BJ (cell line): ENCODE measurements around the gene ADAM22. TPM values are rescaled to one million over a fixed set of nuclear protein-coding genes. Genes with fewer than 3 reads are reported as not detected.

Experiments used
- CTCF ChIA-PET: fragments of 350-600 bp; formaldehyde crosslinking; extraction: SDS; loops from one replicate; lab custom pipeline; 2021; ENCODE audit warnings: antibody characterized with exemption, inconsistent platforms; lab: Yijun Ruan, JAX
- POLR2A ChIA-PET: fragments of 300-600 bp; sonication (Branson Sonifier 250); formaldehyde crosslinking; extraction: SDS; loops from one replicate; lab custom pipeline; 2021; ENCODE audit warnings: antibody characterized with exemption; lab: Charles Lee
- DNase-seq: peaks from one replicate; pipeline ENCODE4 v3.0.0-alpha.2; 2011; ENCODE audit warnings: low read depth
- H3K27me3 ChIP-seq: 2 replicates; pipeline ENCODE4 v1.6.0; 2011; ENCODE audit warnings: low read length; ENCODE audit not compliant: control insufficient read depth, insufficient read depth
- H3K36me3 ChIP-seq: 2 replicates; pipeline ENCODE4 v1.5.1; 2011; ENCODE audit warnings: low read length; ENCODE audit not compliant: control insufficient read depth, insufficient read depth
- H3K4me3 ChIP-seq: 2 replicates; pipeline ENCODE4 v1.5.1; 2011; ENCODE audit warnings: low read depth, mild to moderate bottlenecking, control low read depth, low read length
- CTCF ChIP-seq: IDR thresholded peaks from 2 replicates; pipeline ENCODE4 v1.5.1; 2011; ENCODE audit warnings: low read depth, mild to moderate bottlenecking, control low read depth, inconsistent platforms, low read length, moderate library complexity; ENCODE audit not compliant: insufficient read depth
- polyA plus RNA-seq: library from polyadenylated mRNA; depleted of rRNA; stranded (reverse); fragments of >200 nt; gene quantifications from 2 replicates; pipeline ENCODE4 v1.2.3, GENCODE V29; 2011

Gene ADAM22
- polyA plus RNA-seq, 1 experiment: 0.04 TPM

DNA sequence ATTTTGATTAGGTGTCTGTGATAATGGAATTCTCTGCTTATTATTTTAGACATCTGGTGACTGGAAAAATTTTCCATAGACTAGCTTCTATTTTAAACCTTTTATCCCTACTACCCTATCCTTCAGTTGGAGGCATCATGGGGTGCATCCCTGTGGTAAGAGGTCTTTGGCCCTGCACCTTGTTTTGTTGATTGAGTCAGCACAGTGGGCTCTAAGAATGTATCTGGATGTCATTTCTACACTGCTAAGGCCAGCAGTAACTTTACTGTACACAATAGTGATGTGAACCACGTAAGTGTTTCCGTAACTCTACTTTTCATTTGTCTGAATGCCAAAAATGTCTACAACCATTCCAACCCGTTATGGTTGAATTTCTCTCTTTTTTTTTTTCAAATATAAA is 75.6 kb downstream of the ADAM22 start:
- Histone ChIP-seq H3K36me3 (no peaks in the 10 kb centered on the region), H3K4me3 (no peak overlapping the region), H3K27me3 (no peaks in the 10 kb centered on the region)
- DNase-seq: no peak
- TF ChIP-seq CTCF: no peak
- ChIA-PET CTCF (no interaction called here), POLR2A (no interaction called here)

GRCh38 chr7:88012086-88012485 is 78.0 kb downstream of the ADAM22 start:
- ChIA-PET CTCF (interaction anchor here (1.0 kb wide), 1 partner anchor 16 kb away, joined by 3 read pairs; no protein-coding TSS in a partner anchor), POLR2A (no interaction called here)
- DNase-seq: no peak

DNA sequence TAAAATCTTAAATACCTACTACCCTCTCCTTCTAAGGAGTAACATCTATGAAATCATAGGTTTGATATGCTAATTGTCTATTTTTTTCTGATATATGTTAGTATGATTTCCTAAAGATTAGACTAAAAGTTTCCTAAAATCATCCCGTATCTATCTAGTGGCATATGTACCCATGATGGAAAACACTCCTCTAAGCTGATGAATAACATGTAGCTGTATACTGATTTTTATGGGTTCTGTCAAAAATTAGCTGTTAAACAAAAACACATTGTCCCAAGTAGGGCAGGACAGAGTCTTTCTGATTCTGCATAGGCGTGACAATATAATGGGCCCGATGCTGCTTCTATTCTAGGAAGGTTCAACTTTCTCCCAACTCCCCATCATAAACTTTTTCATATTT is 79.9 kb downstream of the ADAM22 start:
- Histone ChIP-seq H3K27me3 (no peaks in the 10 kb centered on the region), H3K4me3 (no peak overlapping the region), H3K36me3 (no peaks in the 10 kb centered on the region)
- TF ChIP-seq CTCF: no peak
- no peak for DNase-seq
- ChIA-PET POLR2A (no interaction called here), CTCF (interaction anchor here (1.8 kb wide), 1 partner anchor 9 kb away, joined by 4 read pairs; no protein-coding TSS in a partner anchor)

More at GRCh38 chr7:88012086-88012485, 78.0 kb downstream of the ADAM22 start:
- Histone ChIP-seq H3K36me3 (no peaks in the 10 kb centered on the region), H3K27me3 (no peaks in the 10 kb centered on the region), H3K4me3 (no peak overlapping the region)
- TF ChIP-seq CTCF: no peak

- CTCF ChIA-PET: interaction anchor here (1.8 kb wide), 1 partner anchor 9 kb away, joined by 4 read pairs; no protein-coding TSS in a partner anchor
- no peak for DNase-seq
- Histone ChIP-seq H3K4me3 (no peak overlapping the region), H3K27me3 (no peaks in the 10 kb centered on the region), H3K36me3 (no peaks in the 10 kb centered on the region)
- TF ChIP-seq CTCF: no peak
- POLR2A ChIA-PET: no interaction called here
Observed at GRCh38 chr7:88014581-88014980, 80.5 kb downstream of the ADAM22 start.

- no peaks in the 10 kb centered on the region for H3K36me3 ChIP-seq
- no peak overlapping the region for H3K4me3 ChIP-seq
- POLR2A ChIA-PET: no interaction called here
- TF ChIP-seq CTCF: no peak
- CTCF ChIA-PET: interaction anchor here (1.8 kb wide), 1 partner anchor 10 kb away, joined by 4 read pairs; no protein-coding TSS in a partner anchor
- DNase-seq: no peak
- H3K27me3 ChIP-seq: no peaks in the 10 kb centered on the region
Observed at GRCh38 chr7:88015309-88015708, 81.3 kb downstream of the ADAM22 start.
